Natural killer cell (primary cell): ENCODE data around the gene ECHS1. TPM values are rescaled to one million over a fixed set of nuclear protein-coding genes. Genes with fewer than 3 reads are reported as not detected.

Experiments
- ATAC-seq, 3 donors: fragments of 150-1000 bp in 2 of 3; fragments of 200-7000 bp in 1 of 3; cut with Tn5 transposase; 1 replicate in 1 of 3; 2 replicates in 2 of 3; pipeline ENCODE4 v1.10.0; 2021; ENCODE audit warnings: mild to moderate bottlenecking in 2 of 3, moderate library complexity in 2 of 3
- DNase-seq, 2 donors: peaks; one replicate each; pipeline versions ENCODE4 v3.0.0 to v3.0.0-alpha.2; 2013 to 2021; ENCODE audit warnings: mixed read lengths in 1 of 2
- H3K27ac ChIP-seq: one replicate; pipeline ENCODE4 v1.5.1; 2013; ENCODE audit warnings: mild to moderate bottlenecking, low read length
- H3K27me3 ChIP-seq: one replicate; pipeline ENCODE4 v1.6.1; 2013; ENCODE audit warnings: low read length; ENCODE audit not compliant: control insufficient read depth, insufficient read depth
- H3K36me3 ChIP-seq: one replicate; pipeline ENCODE4 v1.6.1; 2013; ENCODE audit warnings: low read length; ENCODE audit not compliant: control insufficient read depth, insufficient read depth
- H3K4me1 ChIP-seq: one replicate; pipeline ENCODE4 v1.6.1; 2013; ENCODE audit warnings: low read length; ENCODE audit not compliant: control insufficient read depth, insufficient read depth
- H3K4me3 ChIP-seq: one replicate; pipeline ENCODE4 v1.5.1; 2013; ENCODE audit warnings: low read length
- H3K9me3 ChIP-seq: one replicate; pipeline ENCODE4 v1.6.1; 2013; ENCODE audit warnings: low read length; ENCODE audit not compliant: control insufficient read depth, insufficient read depth
- H3K27ac Mint-ChIP-seq, 2 donors: one replicate each; pipeline ENCODE4 v1.8.0; 2022; ENCODE audit warnings: mild to moderate bottlenecking in 2 of 2, mixed read lengths in 2 of 2, moderate library complexity in 1 of 2
- H3K27me3 Mint-ChIP-seq, 2 donors: one replicate each; pipeline ENCODE4 v1.8.0; 2022; ENCODE audit warnings: low read depth in 2 of 2, mixed read lengths in 2 of 2
- H3K36me3 Mint-ChIP-seq: one replicate; pipeline ENCODE4 v1.8.0; 2022; ENCODE audit warnings: mixed read lengths
- H3K4me1 Mint-ChIP-seq, 2 donors: one replicate each; pipeline ENCODE4 v1.8.0; 2022; ENCODE audit warnings: mixed read lengths in 2 of 2
- H3K4me3 Mint-ChIP-seq: one replicate; pipeline ENCODE4 v1.8.0; 2022; ENCODE audit warnings: mild to moderate bottlenecking, moderate library complexity, mixed read lengths
- H3K9me3 Mint-ChIP-seq, 2 donors: one replicate each; pipeline ENCODE4 v1.8.0; 2022; ENCODE audit warnings: mixed read lengths in 2 of 2
- WGBS: methylation state at CpG from one replicate; pipeline ENCODE4 v1.1.7; 2013; ENCODE audit warnings: missing lambda C conversion rate; ENCODE audit not compliant: insufficient coverage; 5-methylcytosine and 5-hydroxymethylcytosine counted together
- intact Hi-C: fragments of 100-400 bp; cut with micrococcal nuclease; formaldehyde crosslinking; loops from one replicate; pipeline ENCODE4 v1.14.2; 2022
- total RNA-seq, 4 donors: library from RNA; stranded (reverse); fragments of 120-200 nt in 1 of 4; gene quantifications; one replicate each; pipeline versions ENCODE4 v1.2.3 to v1.2.4, GENCODE V29; 2013 to 2022
- TF ChIP-seq, protein P1 (sequence below): fragments of 200-600 bp; IDR thresholded peaks from one replicate; pipeline ENCODE4 v1.8.0; 2022; ENCODE audit warnings: antibody characterized with exemption

The ECHS1 gene
- total RNA-seq, 3 donors from 2014 or later (not counting 1 experiment from before 2014, with no cell fraction given), result 17.7 to 21.3 (median 19.9) TPM

DNA sequence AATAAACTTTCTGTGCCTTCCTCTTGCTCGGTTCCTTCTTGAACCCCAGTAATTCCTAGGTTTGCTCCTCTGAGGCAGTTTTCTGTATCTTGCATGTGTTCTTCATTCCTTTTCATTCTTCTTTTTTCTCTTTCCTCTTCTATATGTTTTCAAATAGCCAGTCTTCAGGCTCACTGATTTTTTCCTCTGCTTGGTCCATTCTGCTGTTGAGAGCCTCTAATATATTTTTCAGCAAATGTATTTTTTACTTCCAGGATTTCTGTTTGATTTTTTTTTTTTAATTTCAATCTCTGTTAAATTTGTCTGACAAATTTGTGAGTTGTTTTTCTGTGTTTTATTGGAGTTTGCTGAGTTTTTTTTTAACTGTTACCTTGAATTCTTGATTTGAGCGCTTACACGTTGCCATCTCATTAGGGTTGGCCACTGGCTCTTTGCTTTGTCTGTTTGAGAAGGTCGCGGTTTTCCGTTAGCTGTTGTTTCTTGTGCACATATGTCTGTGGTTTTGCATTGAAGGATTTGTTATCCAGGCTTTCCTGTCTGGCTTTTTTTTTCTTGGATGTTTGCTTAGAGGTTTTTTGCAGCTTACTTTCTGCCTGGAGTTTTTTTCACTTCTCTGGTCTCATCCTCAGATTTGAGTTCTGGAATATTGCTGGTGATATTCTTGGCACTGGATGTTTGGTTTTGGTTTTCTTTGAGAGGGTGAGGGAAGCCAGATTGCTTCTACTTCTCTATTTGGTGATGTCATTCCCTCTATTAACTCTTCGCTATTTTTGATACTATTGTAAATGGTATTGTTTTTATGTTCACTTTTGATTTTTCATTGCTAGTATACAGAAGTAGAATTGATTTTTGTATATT, 38.6 kb upstream of the ECHS1 start:
- TF ChIP-seq, protein P1, sequence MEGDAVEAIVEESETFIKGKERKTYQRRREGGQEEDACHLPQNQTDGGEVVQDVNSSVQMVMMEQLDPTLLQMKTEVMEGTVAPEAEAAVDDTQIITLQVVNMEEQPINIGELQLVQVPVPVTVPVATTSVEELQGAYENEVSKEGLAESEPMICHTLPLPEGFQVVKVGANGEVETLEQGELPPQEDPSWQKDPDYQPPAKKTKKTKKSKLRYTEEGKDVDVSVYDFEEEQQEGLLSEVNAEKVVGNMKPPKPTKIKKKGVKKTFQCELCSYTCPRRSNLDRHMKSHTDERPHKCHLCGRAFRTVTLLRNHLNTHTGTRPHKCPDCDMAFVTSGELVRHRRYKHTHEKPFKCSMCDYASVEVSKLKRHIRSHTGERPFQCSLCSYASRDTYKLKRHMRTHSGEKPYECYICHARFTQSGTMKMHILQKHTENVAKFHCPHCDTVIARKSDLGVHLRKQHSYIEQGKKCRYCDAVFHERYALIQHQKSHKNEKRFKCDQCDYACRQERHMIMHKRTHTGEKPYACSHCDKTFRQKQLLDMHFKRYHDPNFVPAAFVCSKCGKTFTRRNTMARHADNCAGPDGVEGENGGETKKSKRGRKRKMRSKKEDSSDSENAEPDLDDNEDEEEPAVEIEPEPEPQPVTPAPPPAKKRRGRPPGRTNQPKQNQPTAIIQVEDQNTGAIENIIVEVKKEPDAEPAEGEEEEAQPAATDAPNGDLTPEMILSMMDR, result no peak
- Histone ChIP-seq H3K27ac (no peak overlapping the region), H3K9me3 (peaks cover 8% of the 10 kb centered on the region), H3K36me3 (peaks cover 36% of the 10 kb centered on the region), H3K27me3 (no peaks in the 10 kb centered on the region), H3K4me1 (no peaks in the 10 kb centered on the region), H3K4me3 (no peak overlapping the region)
- WGBS, result 97% methylated on average over 6 of the region's 7 CpGs
- Mint-ChIP-seq H3K27ac (no peak overlapping the region), H3K4me1 (peaks cover 15 to 23% of the 10 kb centered on the region in 2 donors), H3K9me3 (peaks cover 5 to 16% of the 10 kb centered on the region in 2 donors), H3K27me3 (no peaks in the 10 kb centered on the region), H3K4me3 (no peak overlapping the region), H3K36me3 (peaks cover 51% of the 10 kb centered on the region)
- DNase-seq (no peak), ATAC-seq (no peak)
- intact Hi-C loops, result no loop called here

DNA sequence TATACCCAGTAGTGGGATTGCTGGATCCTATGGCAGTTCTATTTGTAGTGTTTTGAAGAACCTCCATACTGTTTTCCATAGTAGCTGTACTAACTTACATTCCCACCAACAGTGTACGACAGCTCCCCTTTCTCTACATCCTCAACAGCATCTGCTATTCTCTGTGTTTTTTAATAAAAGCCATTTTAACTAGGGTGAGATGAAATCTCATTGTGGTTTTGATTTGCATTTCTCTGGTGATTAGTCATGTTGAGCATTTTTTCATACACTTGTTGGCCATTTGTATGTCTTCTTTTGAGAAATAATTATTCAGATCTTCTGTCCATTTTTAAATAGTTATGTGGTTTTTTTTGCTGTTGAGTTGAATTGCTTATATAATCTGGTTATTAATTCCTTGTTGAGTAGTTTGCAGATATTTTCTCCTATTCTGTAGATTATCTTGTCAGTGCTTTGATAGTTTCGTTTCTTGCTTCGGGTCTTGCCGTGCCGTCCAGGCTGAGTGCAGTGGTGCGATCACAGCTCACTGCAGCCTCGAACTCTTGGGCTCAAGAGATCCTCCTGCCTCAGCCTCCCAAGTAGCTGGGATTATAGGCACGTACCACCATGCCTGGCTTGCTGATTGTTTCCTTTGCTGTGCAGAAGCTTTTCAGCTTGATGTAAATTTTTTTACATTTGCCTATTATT, 32.8 kb upstream of the ECHS1 start:
- H3K9me3 ChIP-seq, result no peaks in the 10 kb centered on the region
- WGBS, result 82% methylated on average over 6 of the region's 8 CpGs
- DNase-seq, result no peak
- H3K4me1 ChIP-seq, result peaks cover 11% of the 10 kb centered on the region
- H3K27ac ChIP-seq, result no peak overlapping the region
- H3K4me1 Mint-ChIP-seq, result peaks cover 47 to 51% of the 10 kb centered on the region in 2 donors
- H3K36me3 Mint-ChIP-seq, result peaks cover 42% of the 10 kb centered on the region
- H3K27me3 ChIP-seq, result no peaks in the 10 kb centered on the region
- no peaks in the 10 kb centered on the region for H3K27me3 Mint-ChIP-seq
- no peak overlapping the region for H3K4me3 ChIP-seq
- intact Hi-C loops, result no loop called here
- ATAC-seq, result no peak
- H3K4me3 Mint-ChIP-seq, result no peak overlapping the region
- peaks cover 29% of the 10 kb centered on the region for H3K36me3 ChIP-seq
- TF ChIP-seq, protein P1, result no peak
- H3K27ac Mint-ChIP-seq, result peak overlapping the region in 1 of 2 donors; percentile 51
- H3K9me3 Mint-ChIP-seq, result peaks cover 0 to 2% of the 10 kb centered on the region in 2 donors

DNA sequence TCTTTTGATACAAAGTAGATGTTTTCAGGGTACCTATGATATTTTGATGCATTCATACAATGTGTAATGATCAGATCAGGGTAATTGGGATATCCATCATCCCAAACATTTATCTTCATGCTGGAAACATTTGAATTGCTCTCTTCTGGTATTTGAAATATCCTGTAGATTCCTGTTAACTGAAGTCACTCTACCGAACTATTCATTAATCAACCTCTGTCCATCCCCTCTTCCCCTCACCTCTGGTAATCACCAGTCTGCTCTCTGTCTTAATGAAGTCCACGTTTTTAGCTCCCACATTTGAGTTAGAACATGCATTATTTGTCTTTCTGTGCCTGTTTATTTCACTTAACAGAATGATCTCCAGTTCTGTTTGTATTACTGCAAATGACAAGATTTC, 32.1 kb upstream of the ECHS1 start:
- Mint-ChIP-seq H3K27me3 (no peaks in the 10 kb centered on the region), H3K4me3 (no peak overlapping the region), H3K27ac (peak overlapping the region in 1 of 2 donors; percentile 51), H3K9me3 (no peaks in the 10 kb centered on the region), H3K4me1 (peaks cover 53 to 57% of the 10 kb centered on the region in 2 donors), H3K36me3 (peaks cover 37% of the 10 kb centered on the region)
- WGBS, result 85% methylated on average over 2 of the region's 2 CpGs
- no peak overlapping the region for H3K4me3 ChIP-seq
- intact Hi-C loops, result no loop called here
- peaks cover 22% of the 10 kb centered on the region for H3K36me3 ChIP-seq
- peaks cover 18% of the 10 kb centered on the region for H3K4me1 ChIP-seq
- TF ChIP-seq, protein P1, result no peak
- ATAC-seq, result no peak
- no peak overlapping the region for H3K27ac ChIP-seq
- H3K9me3 ChIP-seq, result no peaks in the 10 kb centered on the region
- H3K27me3 ChIP-seq, result no peaks in the 10 kb centered on the region
- no peak for DNase-seq
